CD8-positive, alpha-beta memory T cell (primary cell): ENCODE measurements around the gene ATP6V1G2. TPM values are rescaled to one million over a fixed set of nuclear protein-coding genes. Genes with fewer than 3 reads are reported as not detected.
A peak's percentile ranks its signal among the peaks of the same experiment; 100 is the strongest.
"Not testable (repeated sequence)": the region's sequence is repeated elsewhere in the genome, so short reads cannot be mapped to it uniquely, and the experiment has no call there.

Experiments
- CTCF ChIA-PET: fragments of 350-600 bp; sonication (Branson Sonifier 250); formaldehyde crosslinking; loops from one replicate; lab custom pipeline; 2021; ENCODE audit warnings: antibody characterized with exemption; lab: Charles Lee
- POLR2A ChIA-PET: fragments of 350-600 bp; sonication (Branson Sonifier 250); formaldehyde crosslinking; loops from one replicate; lab custom pipeline; 2021; ENCODE audit warnings: antibody characterized with exemption; lab: Charles Lee
- DNase-seq, 5 donors: peaks; one replicate each; pipeline versions ENCODE4 v3.0.0 to v3.0.0-alpha.2; 2020 to 2022; ENCODE audit warnings: mixed read lengths in 1 of 5
- H3K27ac ChIP-seq: one replicate; pipeline ENCODE4 v1.7.0; 2013; ENCODE audit warnings: low read depth, mild to moderate bottlenecking, low read length, moderate library complexity
- H3K27me3 ChIP-seq: 2 replicates; pipeline ENCODE4 v1.7.0; 2013; ENCODE audit warnings: low read length, mild to moderate bottlenecking; ENCODE audit not compliant: insufficient read depth, poor library complexity, severe bottlenecking
- H3K36me3 ChIP-seq: 2 replicates; pipeline ENCODE4 v1.7.0; 2013; ENCODE audit warnings: mild to moderate bottlenecking, low read length, moderate library complexity; ENCODE audit not compliant: insufficient read depth
- H3K4me1 ChIP-seq: 2 replicates; pipeline ENCODE4 v1.7.0; 2013; ENCODE audit warnings: mild to moderate bottlenecking, low read length, moderate library complexity; ENCODE audit not compliant: insufficient read depth
- H3K4me3 ChIP-seq: 2 replicates; pipeline ENCODE4 v1.7.0; 2013; ENCODE audit warnings: mild to moderate bottlenecking, low read length
- H3K9me3 ChIP-seq: 2 replicates; pipeline ENCODE4 v1.7.0; 2013; ENCODE audit warnings: mild to moderate bottlenecking, low read length
- H3K27ac Mint-ChIP-seq, 8 donors: one replicate each; pipeline ENCODE4 v1.8.0; 2020 to 2021; ENCODE audit warnings: mixed read lengths in 8 of 8, mild to moderate bottlenecking in 6 of 8, inconsistent platforms in 3 of 8, moderate library complexity in 3 of 8
- H3K27me3 Mint-ChIP-seq, 2 donors: one replicate each; pipeline ENCODE4 v1.8.0; 2020 to 2021; ENCODE audit warnings: mixed read lengths in 2 of 2, mild to moderate bottlenecking in 1 of 2, moderate library complexity in 1 of 2
- H3K36me3 Mint-ChIP-seq, 3 donors: one replicate each; pipeline ENCODE4 v1.8.0; 2020 to 2021; ENCODE audit warnings: mixed read lengths in 3 of 3, inconsistent platforms in 1 of 3, mild to moderate bottlenecking in 1 of 3
- H3K4me1 Mint-ChIP-seq, 3 donors: one replicate each; pipeline ENCODE4 v1.8.0; 2020 to 2021; ENCODE audit warnings: mixed read lengths in 3 of 3, inconsistent platforms in 1 of 3, mild to moderate bottlenecking in 1 of 3
- H3K4me3 Mint-ChIP-seq, 7 donors: one replicate each; pipeline ENCODE4 v1.8.0; 2020 to 2021; ENCODE audit warnings: mixed read lengths in 7 of 7, mild to moderate bottlenecking in 6 of 7, moderate library complexity in 4 of 7, inconsistent platforms in 2 of 7
- H3K9me3 Mint-ChIP-seq, 5 donors: one replicate each; pipeline ENCODE4 v1.8.0; 2020 to 2022; ENCODE audit warnings: mixed read lengths in 5 of 5, mild to moderate bottlenecking in 3 of 5, moderate library complexity in 2 of 5, inconsistent platforms in 1 of 5
- polyA plus RNA-seq: library from polyadenylated mRNA; unstranded; fragments of 300-500 nt; fragmentation: Illumina TruSeq; gene quantifications from one replicate; pipeline ENCODE4 v1.2.3, GENCODE V29; 2021
- total RNA-seq, 2 experiments: library from RNA; stranded (reverse); gene quantifications; one replicate each; pipeline ENCODE4 v1.2.3, GENCODE V29; 2021

The ATP6V1G2 gene
- total and polyA plus RNA-seq, 3 experiments from 2014 or later: 0.94 to 2.0 (median 1.4) TPM

GRCh38 chr6:31497531-31498476 is 48.6 kb downstream of the ATP6V1G2 start, which contains the start of gene MICB:
Gene MICB, plus strand, starts transcription at chr6:31498145. Its CDS starts 49 bp downstream, at chr6:31498194.
- H3K27ac ChIP-seq: peak within 1 kb of the TSS; percentile 70
- no peaks in the 10 kb centered on the region for H3K36me3 ChIP-seq
- CTCF ChIA-PET: interaction anchor here (1.0 to 2.5 kb wide), 4 partner anchors 44 to 101 kb away, joined by 3 to 10 read pairs (median 6); partner anchors contain the start of genes DDX39B and LTB
- Mint-ChIP-seq H3K9me3 (peaks cover 0 to 2% (median 0%) of the 10 kb centered on the region in 5 donors), H3K4me1 (peaks cover 68 to 83% (median 80%) of the 10 kb centered on the region in 3 donors), H3K27ac (peak within 1 kb of the TSS; percentile 76 to 95 (median 94)), H3K36me3 (peaks cover 0 to 10% (median 0%) of the 10 kb centered on the region in 3 donors), H3K27me3 (no peaks in the 10 kb centered on the region), H3K4me3 (peak within 1 kb of the TSS; percentile 88 to 96 (median 93))
- POLR2A ChIA-PET: interaction anchor here (0.6 to 2.9 kb wide), 4 partner anchors 41 to 51 kb away, joined by 3 to 18 read pairs (median 6); partner anchors contain the start of genes DDX39B and NFKBIL1
- H3K4me3 ChIP-seq: peak within 1 kb of the TSS; percentile 84
- DNase-seq: peak; percentile 78 to 89 (median 84)
- no peaks in the 10 kb centered on the region for H3K27me3 ChIP-seq
- peaks cover 27% of the 10 kb centered on the region for H3K4me1 ChIP-seq
- H3K9me3 ChIP-seq: no peaks in the 10 kb centered on the region

- Histone ChIP-seq H3K27ac (peak overlapping the region; percentile 70), H3K4me3 (peak overlapping the region; percentile 84), H3K4me1 (peaks cover 32% of the 10 kb centered on the region)
- Mint-ChIP-seq H3K27ac (peak overlapping the region; percentile 76 to 95 (median 94)), H3K36me3 (peaks cover 0 to 10% (median 0%) of the 10 kb centered on the region in 3 donors), H3K4me3 (peak overlapping the region; percentile 88 to 96 (median 93)), H3K4me1 (peaks cover 65 to 78% (median 77%) of the 10 kb centered on the region in 3 donors)
- H3K36me3 ChIP-seq, H3K9me3 ChIP-seq, DNase-seq, H3K9me3 Mint-ChIP-seq, H3K27me3 ChIP-seq, H3K27me3 Mint-ChIP-seq: not testable (repeated sequence)
- ChIA-PET CTCF (interaction anchor here (0.8 to 2.5 kb wide), 5 partner anchors 33 to 102 kb away, joined by 3 to 10 read pairs (median 5); partner anchors contain the start of gene DDX39B), POLR2A (interaction anchor here (2.9 kb wide), 1 partner anchor 44 kb away, joined by 18 read pairs; the partner anchor contains the start of gene DDX39B)
Observed at GRCh38 chr6:31496826-31497225, 49.6 kb downstream of the ATP6V1G2 start.

GRCh38 chr6:31495580-31495979 is 50.8 kb downstream of the ATP6V1G2 start:
- no peak overlapping the region for H3K27ac ChIP-seq
- H3K27ac Mint-ChIP-seq: peak overlapping the region; percentile 45 to 97 (median 88)
- no peaks in the 10 kb centered on the region for H3K9me3 ChIP-seq
- ChIA-PET CTCF (interaction anchor here (1.0 to 3.8 kb wide), 7 partner anchors 14 to 102 kb away, joined by 3 to 57 read pairs (median 4); partner anchors contain the start of genes DDX39B and LTA), POLR2A (interaction anchor here (1.0 to 2.4 kb wide), 3 partner anchors 45 to 169 kb away, joined by 3 to 28 read pairs (median 6); partner anchors contain the start of genes DDX39B and GPANK1)
- peaks cover 0 to 2% (median 0%) of the 10 kb centered on the region in 5 donors for H3K9me3 Mint-ChIP-seq
- no peak for DNase-seq
- peaks cover 55 to 71% (median 69%) of the 10 kb centered on the region in 3 donors for H3K4me1 Mint-ChIP-seq
- no peaks in the 10 kb centered on the region for H3K27me3 Mint-ChIP-seq
- peak overlapping the region; percentile 78 to 99 (median 93) for H3K4me3 Mint-ChIP-seq
- H3K4me3 ChIP-seq: peak overlapping the region; percentile 93
- peaks cover 0 to 10% (median 0%) of the 10 kb centered on the region in 3 donors for H3K36me3 Mint-ChIP-seq
- no peaks in the 10 kb centered on the region for H3K36me3 ChIP-seq
- H3K4me1 ChIP-seq: peaks cover 36% of the 10 kb centered on the region
- no peaks in the 10 kb centered on the region for H3K27me3 ChIP-seq

Other genes starting within 250 kb of the ATP6V1G2 start
Only the 30 nearest of the 31 such genes appear.
- 1,000 to 10,000 TPM; 3,705 to 3,812 TPM for gene HLA-B, start 189.4 kb downstream of the ATP6V1G2 start, total RNA-seq
- 8,337 TPM for gene HLA-B, start 189.4 kb downstream of the ATP6V1G2 start, polyA plus RNA-seq
- 10 to 100 TPM; 12.4 to 12.8 TPM for gene MICA, start 143.0 kb downstream of the ATP6V1G2 start, total RNA-seq
- gene MICA, start 143.0 kb downstream of the ATP6V1G2 start, polyA plus RNA-seq: 8.2 TPM
- gene MICB, start 48.5 kb downstream of the ATP6V1G2 start, total RNA-seq: 10 to 100 TPM; 21.9 to 22.3 TPM
- gene MICB, start 48.5 kb downstream of the ATP6V1G2 start, polyA plus RNA-seq: 12.0 TPM
- not detected for gene MCCD1, start 17.6 kb downstream of the ATP6V1G2 start, total RNA-seq
- gene MCCD1, start 17.6 kb downstream of the ATP6V1G2 start, polyA plus RNA-seq: not detected
- 100 to 1,000 TPM; 643 to 658 TPM for gene DDX39B, start 4.6 kb downstream of the ATP6V1G2 start, total RNA-seq
- gene DDX39B, start 4.6 kb downstream of the ATP6V1G2 start, polyA plus RNA-seq: 85.7 TPM
- gene NFKBIL1, start 1.0 kb upstream of the ATP6V1G2 start, total RNA-seq: 10 to 100 TPM; 13.5 to 13.8 TPM
- gene NFKBIL1, start 1.0 kb upstream of the ATP6V1G2 start, polyA plus RNA-seq: 6.9 TPM
- gene LTA, start 25.7 kb upstream of the ATP6V1G2 start, total RNA-seq: 100 to 1,000 TPM; 839 to 854 TPM
- gene LTA, start 25.7 kb upstream of the ATP6V1G2 start, polyA plus RNA-seq: 23.3 TPM
- 100 to 1,000 TPM; 207 to 215 TPM for gene TNF, start 29.0 kb upstream of the ATP6V1G2 start, total RNA-seq
- gene TNF, start 29.0 kb upstream of the ATP6V1G2 start, polyA plus RNA-seq: 7.9 TPM
- 100 to 1,000 TPM; 196 to 206 TPM for gene LTB, start 35.8 kb upstream of the ATP6V1G2 start, total RNA-seq
- gene LTB, start 35.8 kb upstream of the ATP6V1G2 start, polyA plus RNA-seq: 1,182 TPM
- 10 to 100 TPM; 22.0 to 22.4 TPM for gene LST1, start 39.7 kb upstream of the ATP6V1G2 start, total RNA-seq
- 49.6 TPM for gene LST1, start 39.7 kb upstream of the ATP6V1G2 start, polyA plus RNA-seq
- gene NCR3, start 46.4 kb upstream of the ATP6V1G2 start, total RNA-seq: 10 to 100 TPM; 22.4 to 26.3 TPM
- gene NCR3, start 46.4 kb upstream of the ATP6V1G2 start, polyA plus RNA-seq: 328 TPM
- gene AIF1, start 68.6 kb upstream of the ATP6V1G2 start, total RNA-seq: 10 to 100 TPM; 35.6 TPM
- 33.2 TPM for gene AIF1, start 68.6 kb upstream of the ATP6V1G2 start, polyA plus RNA-seq
- 100 to 1,000 TPM; 251 to 263 TPM for gene PRRC2A, start 74.1 kb upstream of the ATP6V1G2 start, total RNA-seq
- gene PRRC2A, start 74.1 kb upstream of the ATP6V1G2 start, polyA plus RNA-seq: 9.3 TPM
- gene BAG6, start 106.1 kb upstream of the ATP6V1G2 start, total RNA-seq: 100 to 1,000 TPM; 258 to 261 TPM
- 23.1 TPM for gene BAG6, start 106.1 kb upstream of the ATP6V1G2 start, polyA plus RNA-seq
- gene APOM, start 109.3 kb upstream of the ATP6V1G2 start, total RNA-seq: 1 to 10 TPM; 2.4 to 3.3 TPM
- 4.3 TPM for gene APOM, start 109.3 kb upstream of the ATP6V1G2 start, polyA plus RNA-seq
- 10 to 100 TPM; 19.5 to 20.0 TPM for gene C6orf47, start 114.2 kb upstream of the ATP6V1G2 start, total RNA-seq
- 37.0 TPM for gene C6orf47, start 114.2 kb upstream of the ATP6V1G2 start, polyA plus RNA-seq
- 10 to 100 TPM; 46.2 to 46.4 TPM for gene GPANK1, start 118.4 kb upstream of the ATP6V1G2 start, total RNA-seq
- 19.6 TPM for gene GPANK1, start 118.4 kb upstream of the ATP6V1G2 start, polyA plus RNA-seq
- 100 to 1,000 TPM; 323 to 334 TPM for gene CSNK2B, start 119.5 kb upstream of the ATP6V1G2 start, total RNA-seq
- gene CSNK2B, start 119.5 kb upstream of the ATP6V1G2 start, polyA plus RNA-seq: 265 TPM
- 10 to 100 TPM; 19.1 to 21.2 TPM for gene LY6G5B, start 123.4 kb upstream of the ATP6V1G2 start, total RNA-seq
- gene LY6G5B, start 123.4 kb upstream of the ATP6V1G2 start, polyA plus RNA-seq: 0.64 TPM
- gene LY6G5C, start 134.5 kb upstream of the ATP6V1G2 start, total RNA-seq: 1 to 10 TPM; 3.5 to 4.5 TPM
- gene LY6G5C, start 134.5 kb upstream of the ATP6V1G2 start, polyA plus RNA-seq: 10.3 TPM
- gene ABHD16A, start 156.7 kb upstream of the ATP6V1G2 start, total RNA-seq: 10 to 100 TPM; 37.0 to 41.0 TPM
- gene ABHD16A, start 156.7 kb upstream of the ATP6V1G2 start, polyA plus RNA-seq: 45.5 TPM
- not detected for gene LY6G6F, start 160.3 kb upstream of the ATP6V1G2 start, total RNA-seq
- not detected for gene LY6G6F, start 160.3 kb upstream of the ATP6V1G2 start, polyA plus RNA-seq
- not detected for gene LY6G6D, start 168.7 kb upstream of the ATP6V1G2 start, total RNA-seq
- not detected for gene LY6G6D, start 168.7 kb upstream of the ATP6V1G2 start, polyA plus RNA-seq
- gene LY6G6C, start 175.1 kb upstream of the ATP6V1G2 start, total RNA-seq: not detected
- not detected for gene LY6G6C, start 175.1 kb upstream of the ATP6V1G2 start, polyA plus RNA-seq
- gene MPIG6B, start 176.8 kb upstream of the ATP6V1G2 start, total RNA-seq: not detected
- gene MPIG6B, start 176.8 kb upstream of the ATP6V1G2 start, polyA plus RNA-seq: 0.08 TPM
- gene DDAH2, start 182.7 kb upstream of the ATP6V1G2 start, total RNA-seq: 1 to 10 TPM; 4.1 to 4.9 TPM
- gene DDAH2, start 182.7 kb upstream of the ATP6V1G2 start, polyA plus RNA-seq: 26.3 TPM
- gene CLIC1, start 189.9 kb upstream of the ATP6V1G2 start, total RNA-seq: 100 to 1,000 TPM; 377 TPM
- 657 TPM for gene CLIC1, start 189.9 kb upstream of the ATP6V1G2 start, polyA plus RNA-seq
- 10 to 100 TPM; 36.4 to 39.8 TPM for gene MSH5, start 193.4 kb upstream of the ATP6V1G2 start, total RNA-seq
- 2.0 TPM for gene MSH5, start 193.4 kb upstream of the ATP6V1G2 start, polyA plus RNA-seq
- 1 to 10 TPM; 6.1 to 7.0 TPM for gene SAPCD1, start 216.0 kb upstream of the ATP6V1G2 start, total RNA-seq
- not detected for gene SAPCD1, start 216.0 kb upstream of the ATP6V1G2 start, polyA plus RNA-seq
- 1 to 10 TPM; 1.4 to 1.7 TPM for gene VWA7, start 230.7 kb upstream of the ATP6V1G2 start, total RNA-seq
- 2.5 TPM for gene VWA7, start 230.7 kb upstream of the ATP6V1G2 start, polyA plus RNA-seq